GM19351 (cell line): ENCODE measurements around the gene BMPR1A.

ENCODE experiments used
- ATAC-seq: cut with Tn5 transposase; IDR thresholded peaks from one replicate; pipeline ENCODE4 v1.9.1; 2021; ENCODE audit warnings: mild to moderate bottlenecking, moderate library complexity; ENCODE audit not compliant: unreplicated experiment

BMPR1A gene

GRCh38 chr10:86981716-86982115 lies 225.3 kb downstream of the BMPR1A start:
- no peak for ATAC-seq
